ENCODE data around the gene PLA2G4F. TPM values are rescaled to one million over a fixed set of nuclear protein-coding genes. Genes with fewer than 3 reads are reported as not detected.

Gene PLA2G4F
- total RNA-seq, 4 donors from 2014 or later, result 0.16 to 0.67 TPM; not detected in 2

Small RNA genes lying within 50 kb of the gene (small RNA-seq; reads per million reads assigned to genes)
- 0 reads per million in 4 donors for gene MIR627

Other genes with a start within 250 kb of the PLA2G4F start
- 10 to 100 TPM in 3 of 4 donors, 1 to 10 TPM in 1; 10.0 to 25.4 (median 20.3) TPM for gene EHD4, start 184.1 kb downstream of the PLA2G4F start, total RNA-seq
- gene PLA2G4E, start 135.6 kb downstream of the PLA2G4F start, total RNA-seq, result under 1 TPM in 2 of 4 donors, not detected in 2; 0.08 to 0.67 TPM
- gene PLA2G4D, start 62.1 kb downstream of the PLA2G4F start, total RNA-seq, result not detected
- 100 to 1,000 TPM in 1 of 4 donors, 10 to 100 TPM in 3; 53.5 to 104 (median 76.6) TPM for gene VPS39, start 51.7 kb upstream of the PLA2G4F start, total RNA-seq
- gene GANC, start 116.6 kb upstream of the PLA2G4F start, total RNA-seq, result 10 to 100 TPM; 14.4 to 41.2 (median 19.7) TPM
- gene TMEM87A, start 116.8 kb upstream of the PLA2G4F start, total RNA-seq, result 10 to 100 TPM; 49.7 to 70.0 (median 65.9) TPM
- gene CAPN3, start 202.9 kb upstream of the PLA2G4F start, total RNA-seq, result 10 to 100 TPM in 1 of 4 donors, 1 to 10 TPM in 2, under 1 TPM in 1; 0.79 to 16.2 (median 3.9) TPM

Data from gastroesophageal sphincter (tissue), 4 donors.